ENCODE results near the gene ZNF331.
"Not testable (repeated sequence)": the region's sequence is repeated elsewhere in the genome, so short reads cannot be mapped to it uniquely, and the experiment has no call there.

ZNF331 gene

GRCh38 chr19:53537521-53538377, at the start of gene ZNF331:
Gene ZNF331 (plus strand): TSS chr19:53538145. CDS start chr19:53569377, 31,232 bp downstream.
- Histone ChIP-seq H3K9ac (ENCODE audit: low read length in 2 of 2) (peak within 1 kb of the TSS; percentile 80 to 84), H3K27me3 (ENCODE audit: control insufficient read depth in 1 of 2, insufficient read depth in 2 of 2, low read length in 2 of 2) (no peaks in the 10 kb centered on the region), H3K36me3 (ENCODE audit: control insufficient read depth in 2 of 2, insufficient read depth in 2 of 2, low read length in 2 of 2) (peaks cover 2 to 4% of the 10 kb centered on the region in 2 donors), H3K27ac (ENCODE audit: low read length) (peak within 1 kb of the TSS; percentile 78), H3K4me1 (ENCODE audit: control insufficient read depth, insufficient read depth, low read length) (peaks cover 4% of the 10 kb centered on the region), H3K4me3 (ENCODE audit: low read length in 2 of 2) (peak within 1 kb of the TSS; percentile 90 to 94), H3K9me3 (ENCODE audit: control insufficient read depth in 2 of 2, low read length in 2 of 2) (no peaks in the 10 kb centered on the region)

GRCh38 chr19:53492153-53492552, 45.8 kb upstream of the ZNF331 start:
- Histone ChIP-seq H3K9me3 (ENCODE audit: control insufficient read depth in 2 of 2, low read length in 2 of 2) (peaks cover 2 to 11% of the 10 kb centered on the region in 2 donors), H3K27ac (ENCODE audit: low read length) (no peak overlapping the region), H3K9ac (ENCODE audit: low read length in 2 of 2) (no peak overlapping the region), H3K27me3 (ENCODE audit: control insufficient read depth in 1 of 2, insufficient read depth in 2 of 2, low read length in 2 of 2) (no peaks in the 10 kb centered on the region), H3K4me1 (ENCODE audit: control insufficient read depth, insufficient read depth, low read length) (no peaks in the 10 kb centered on the region), H3K4me3 (ENCODE audit: low read length in 2 of 2) (no peak overlapping the region), H3K36me3 (ENCODE audit: control insufficient read depth in 2 of 2, insufficient read depth in 2 of 2, low read length in 2 of 2) (peaks cover 13 to 17% of the 10 kb centered on the region in 2 donors)

- not testable (repeated sequence) for H3K27ac ChIP-seq (ENCODE audit: low read length); H3K36me3 ChIP-seq (ENCODE audit: control insufficient read depth in 2 of 2, insufficient read depth in 2 of 2, low read length in 2 of 2); H3K9me3 ChIP-seq (ENCODE audit: control insufficient read depth in 2 of 2, low read length in 2 of 2); H3K27me3 ChIP-seq (ENCODE audit: control insufficient read depth in 1 of 2, insufficient read depth in 2 of 2, low read length in 2 of 2); H3K4me3 ChIP-seq (ENCODE audit: low read length in 2 of 2); H3K9ac ChIP-seq (ENCODE audit: low read length in 2 of 2); H3K4me1 ChIP-seq (ENCODE audit: control insufficient read depth, insufficient read depth, low read length)
Measured at GRCh38 chr19:53497311-53498023, 40.5 kb upstream of the ZNF331 start.

GRCh38 chr19:53498024-53498395, 39.9 kb upstream of the ZNF331 start:
- not testable (repeated sequence) for H3K27ac ChIP-seq (ENCODE audit: low read length); H3K4me1 ChIP-seq (ENCODE audit: control insufficient read depth, insufficient read depth, low read length); H3K9me3 ChIP-seq (ENCODE audit: control insufficient read depth in 2 of 2, low read length in 2 of 2); H3K36me3 ChIP-seq (ENCODE audit: control insufficient read depth in 2 of 2, insufficient read depth in 2 of 2, low read length in 2 of 2); H3K27me3 ChIP-seq (ENCODE audit: control insufficient read depth in 1 of 2, insufficient read depth in 2 of 2, low read length in 2 of 2); H3K9ac ChIP-seq (ENCODE audit: low read length in 2 of 2); H3K4me3 ChIP-seq (ENCODE audit: low read length in 2 of 2)

GRCh38 chr19:53503151-53503550, 34.8 kb upstream of the ZNF331 start:
- not testable (repeated sequence) for H3K4me3 ChIP-seq (ENCODE audit: low read length in 2 of 2); H3K27ac ChIP-seq (ENCODE audit: low read length); H3K9me3 ChIP-seq (ENCODE audit: control insufficient read depth in 2 of 2, low read length in 2 of 2); H3K4me1 ChIP-seq (ENCODE audit: control insufficient read depth, insufficient read depth, low read length); H3K9ac ChIP-seq (ENCODE audit: low read length in 2 of 2); H3K36me3 ChIP-seq (ENCODE audit: control insufficient read depth in 2 of 2, insufficient read depth in 2 of 2, low read length in 2 of 2)
- H3K27me3 ChIP-seq (ENCODE audit: control insufficient read depth in 1 of 2, insufficient read depth in 2 of 2, low read length in 2 of 2): peaks cover 0 to 14% of the 10 kb centered on the region in 2 donors

- H3K36me3 ChIP-seq (ENCODE audit: control insufficient read depth in 2 of 2, insufficient read depth in 2 of 2, low read length in 2 of 2); H3K9ac ChIP-seq (ENCODE audit: low read length in 2 of 2); H3K4me1 ChIP-seq (ENCODE audit: control insufficient read depth, insufficient read depth, low read length); H3K4me3 ChIP-seq (ENCODE audit: low read length in 2 of 2); H3K27ac ChIP-seq (ENCODE audit: low read length); H3K9me3 ChIP-seq (ENCODE audit: control insufficient read depth in 2 of 2, low read length in 2 of 2): not testable (repeated sequence)
- H3K27me3 ChIP-seq (ENCODE audit: control insufficient read depth in 1 of 2, insufficient read depth in 2 of 2, low read length in 2 of 2): peaks cover 3 to 15% of the 10 kb centered on the region in 2 donors
Measured at GRCh38 chr19:53503671-53504364, 34.1 kb upstream of the ZNF331 start.

GRCh38 chr19:53504365-53504703, 33.6 kb upstream of the ZNF331 start:
- H3K4me3 ChIP-seq (ENCODE audit: low read length in 2 of 2): peak overlapping the region; percentile 43 to 47
- H3K27me3 ChIP-seq (ENCODE audit: control insufficient read depth in 1 of 2, insufficient read depth in 2 of 2, low read length in 2 of 2): peaks cover 3 to 18% of the 10 kb centered on the region in 2 donors
- H3K9ac ChIP-seq (ENCODE audit: low read length in 2 of 2); H3K4me1 ChIP-seq (ENCODE audit: control insufficient read depth, insufficient read depth, low read length); H3K9me3 ChIP-seq (ENCODE audit: control insufficient read depth in 2 of 2, low read length in 2 of 2); H3K27ac ChIP-seq (ENCODE audit: low read length); H3K36me3 ChIP-seq (ENCODE audit: control insufficient read depth in 2 of 2, insufficient read depth in 2 of 2, low read length in 2 of 2): not testable (repeated sequence)

GRCh38 chr19:53504885-53505284, 33.1 kb upstream of the ZNF331 start:
- Histone ChIP-seq H3K4me3 (ENCODE audit: low read length in 2 of 2) (peak overlapping the region; percentile 43 to 47), H3K27ac (ENCODE audit: low read length) (no peak overlapping the region), H3K9me3 (ENCODE audit: control insufficient read depth in 2 of 2, low read length in 2 of 2) (no peaks in the 10 kb centered on the region), H3K36me3 (ENCODE audit: control insufficient read depth in 2 of 2, insufficient read depth in 2 of 2, low read length in 2 of 2) (no peaks in the 10 kb centered on the region), H3K4me1 (ENCODE audit: control insufficient read depth, insufficient read depth, low read length) (peaks cover 3% of the 10 kb centered on the region), H3K9ac (ENCODE audit: low read length in 2 of 2) (no peak overlapping the region), H3K27me3 (ENCODE audit: control insufficient read depth in 1 of 2, insufficient read depth in 2 of 2, low read length in 2 of 2) (peaks cover 3 to 19% of the 10 kb centered on the region in 2 donors)

- H3K4me1 ChIP-seq (ENCODE audit: control insufficient read depth, insufficient read depth, low read length): peaks cover 3% of the 10 kb centered on the region
- H3K4me3 ChIP-seq (ENCODE audit: low read length in 2 of 2): no peak overlapping the region
- no peaks in the 10 kb centered on the region for H3K9me3 ChIP-seq (ENCODE audit: control insufficient read depth in 2 of 2, low read length in 2 of 2)
- H3K27me3 ChIP-seq (ENCODE audit: control insufficient read depth in 1 of 2, insufficient read depth in 2 of 2, low read length in 2 of 2): peaks cover 3 to 17% of the 10 kb centered on the region in 2 donors
- H3K9ac ChIP-seq (ENCODE audit: low read length in 2 of 2): no peak overlapping the region
- H3K36me3 ChIP-seq (ENCODE audit: control insufficient read depth in 2 of 2, insufficient read depth in 2 of 2, low read length in 2 of 2): no peaks in the 10 kb centered on the region
- H3K27ac ChIP-seq (ENCODE audit: low read length): no peak overlapping the region
Measured at GRCh38 chr19:53506728-53507127, 31.2 kb upstream of the ZNF331 start.

GRCh38 chr19:53507523-53508442, 30.2 kb upstream of the ZNF331 start:
- Histone ChIP-seq H3K27ac (ENCODE audit: low read length) (no peak overlapping the region), H3K4me3 (ENCODE audit: low read length in 2 of 2) (no peak overlapping the region), H3K9me3 (ENCODE audit: control insufficient read depth in 2 of 2, low read length in 2 of 2) (no peaks in the 10 kb centered on the region), H3K36me3 (ENCODE audit: control insufficient read depth in 2 of 2, insufficient read depth in 2 of 2, low read length in 2 of 2) (no peaks in the 10 kb centered on the region), H3K4me1 (ENCODE audit: control insufficient read depth, insufficient read depth, low read length) (peaks cover 3% of the 10 kb centered on the region), H3K27me3 (ENCODE audit: control insufficient read depth in 1 of 2, insufficient read depth in 2 of 2, low read length in 2 of 2) (peaks cover 3 to 17% of the 10 kb centered on the region in 2 donors), H3K9ac (ENCODE audit: low read length in 2 of 2) (no peak overlapping the region)

All from stomach smooth muscle (tissue), 2 donors.